NOMO-1 treated with dmso at 0.1 percent for 144 hours (cell line): ENCODE data around the gene CCDC85B.

Experiments
- DNase-seq: peaks from one replicate; lab custom pipeline; 2025; ENCODE audit not compliant: unreplicated experiment; lab: John Stamatoyannopoulos, UW

CCDC85B gene

DNA sequence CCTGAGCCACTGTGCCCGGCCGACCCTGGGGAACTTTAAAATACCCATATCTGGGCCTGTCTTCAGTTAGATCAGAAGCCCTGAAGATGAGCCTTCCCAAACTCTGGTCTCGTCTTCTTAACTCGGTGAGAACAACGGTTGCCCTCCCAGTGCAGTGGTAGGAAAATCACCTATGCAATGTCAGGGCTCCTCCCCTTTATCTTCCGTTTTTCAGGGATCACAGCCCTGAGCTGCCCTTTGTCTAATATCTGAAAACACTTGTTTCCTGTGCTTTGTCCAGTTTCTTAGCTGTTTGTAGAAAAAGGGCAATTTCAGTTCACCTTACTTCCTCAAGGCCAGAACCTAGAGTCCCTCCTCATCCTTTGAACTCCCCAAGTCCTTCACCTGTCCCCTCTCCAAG is 38.2 kb downstream of the CCDC85B start:
- no peak for DNase-seq

DNA sequence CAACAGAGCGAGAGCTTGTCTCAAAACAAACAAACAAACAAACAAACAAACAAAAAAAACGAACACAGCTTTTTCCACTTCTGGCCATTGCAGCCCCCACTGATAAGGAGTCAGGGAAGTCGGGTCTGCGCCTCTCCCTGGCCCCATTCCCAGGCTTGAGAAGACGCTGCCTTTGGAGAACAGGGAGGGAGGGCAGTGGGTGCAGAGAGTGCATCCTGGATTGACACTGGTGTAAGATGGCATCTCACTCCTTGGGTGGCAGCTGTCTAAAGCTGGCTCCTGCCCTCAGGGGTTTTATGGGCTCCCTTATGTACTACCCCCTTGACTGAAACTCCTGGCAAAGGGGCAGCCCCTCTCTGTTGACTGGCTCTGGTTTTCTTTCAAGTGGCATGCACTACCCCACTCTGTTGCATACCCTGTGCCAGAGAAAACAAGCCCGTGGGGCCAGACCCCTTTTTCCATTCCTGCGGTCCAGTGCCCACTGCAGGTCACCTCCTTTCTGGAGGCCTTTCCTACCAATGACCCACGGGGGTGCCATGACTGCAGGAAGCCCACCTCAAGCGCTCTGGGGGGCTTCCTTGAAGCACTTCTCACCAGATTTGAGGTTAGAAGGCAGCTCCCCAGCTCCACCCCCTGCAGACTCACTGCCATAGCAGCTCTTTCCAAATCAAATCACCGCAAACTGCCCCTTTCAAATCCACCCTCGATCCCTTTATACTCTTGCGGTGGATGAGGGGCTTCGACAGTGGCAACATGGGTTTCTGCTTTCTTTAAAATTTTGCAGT is 41.5 kb downstream of the CCDC85B start:
- DNase-seq: no peak

DNA sequence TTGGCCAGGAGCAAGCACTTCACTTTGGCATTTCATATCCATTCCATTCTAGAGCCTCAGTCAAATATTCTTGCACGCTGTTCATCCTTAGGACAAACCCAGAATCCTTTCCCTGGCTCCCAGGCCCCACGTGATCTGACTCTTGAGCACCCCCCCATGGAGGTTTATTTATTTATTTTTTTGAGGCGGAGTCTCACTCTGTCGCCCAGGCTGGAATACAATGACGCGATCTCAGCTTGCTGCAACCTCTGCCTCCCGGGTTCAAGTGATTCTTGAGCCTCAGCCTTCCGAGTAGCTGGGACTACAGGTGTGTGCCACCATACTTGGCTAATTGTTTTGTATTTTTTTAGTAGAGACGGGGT is 42.1 kb downstream of the CCDC85B start:
- no peak for DNase-seq

DNA sequence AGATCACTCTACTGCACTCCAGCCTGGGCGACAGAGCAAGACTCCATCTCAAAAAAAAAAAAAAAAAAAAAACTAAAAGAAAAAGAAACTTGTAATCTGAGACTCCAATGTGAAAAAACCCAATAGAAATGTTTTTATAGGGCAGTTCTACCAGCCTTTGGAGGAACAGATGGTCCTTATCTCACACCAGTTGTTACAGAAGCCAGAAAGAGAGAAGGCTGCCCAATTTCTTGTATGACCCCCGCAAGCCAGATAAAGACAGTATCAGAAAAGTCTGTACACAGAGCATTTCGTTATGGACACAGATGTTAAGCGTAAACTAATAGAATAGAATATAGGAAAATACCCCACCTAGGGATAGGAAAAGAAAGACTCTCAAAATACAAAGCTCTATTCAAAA is 43.5 kb downstream of the CCDC85B start:
- DNase-seq: no peak

DNA sequence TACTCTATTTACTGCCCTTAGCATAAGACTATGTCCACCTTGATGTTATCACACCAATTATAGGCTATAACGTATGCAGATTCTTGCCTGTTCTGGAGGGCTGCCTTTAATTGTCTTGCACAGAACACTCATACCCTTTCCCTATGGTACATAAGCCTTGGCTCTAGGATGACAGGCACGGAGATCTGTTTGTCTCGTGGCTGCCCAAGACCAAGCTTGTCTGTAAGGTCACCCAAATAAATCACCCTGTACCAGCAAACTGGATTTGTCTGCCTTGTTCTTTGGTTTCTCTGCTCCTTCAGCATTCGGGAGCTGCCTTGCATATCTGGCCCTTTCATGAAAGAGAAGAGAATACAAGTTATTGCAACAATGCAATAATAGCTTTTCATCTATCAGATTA is 47.3 kb downstream of the CCDC85B start:
- no peak for DNase-seq
